Psoas muscle (tissue), 8 donors: Measurements from ENCODE around the gene DEFB128. TPM values are rescaled to one million over a fixed set of nuclear protein-coding genes. Genes with fewer than 3 reads are reported as not detected.

Experiments
- ATAC-seq, 4 donors: fragments of 200-7000 bp; cut with Tn5 transposase; one replicate each; pipeline ENCODE4 v1.9.1; 2020; ENCODE audit warnings: moderate library complexity in 3 of 4, mild to moderate bottlenecking in 2 of 4
- DNase-seq, 2 donors: peaks; one replicate each; pipeline ENCODE4 v3.0.0-alpha.2; 2020
- H3K27ac ChIP-seq: fragments of 200-600 bp; one replicate; pipeline ENCODE4 v1.8.0; 2022
- H3K27me3 ChIP-seq, 3 donors: fragments of 200-600 bp in 1 of 3; one replicate each; pipeline versions ENCODE4 v1.6.1 to v1.8.0; 2013 to 2022; ENCODE audit warnings: low read length in 2 of 3, mild to moderate bottlenecking in 2 of 3, moderate library complexity in 1 of 3; ENCODE audit not compliant: insufficient read depth in 3 of 3
- H3K36me3 ChIP-seq, 2 donors: fragments of 200-600 bp in 1 of 2; one replicate each; pipeline versions ENCODE4 v1.6.1 to v1.8.0; 2013 to 2022; ENCODE audit warnings: low read depth in 1 of 2, mild to moderate bottlenecking in 1 of 2, moderate library complexity in 1 of 2; ENCODE audit not compliant: insufficient read depth in 1 of 2
- H3K4me1 ChIP-seq: fragments of 200-600 bp; one replicate; pipeline ENCODE4 v1.8.0; 2022
- H3K4me3 ChIP-seq: fragments of 200-600 bp; one replicate; pipeline ENCODE4 v1.8.0; 2022; ENCODE audit warnings: mild to moderate bottlenecking
- H3K9me3 ChIP-seq: fragments of 200-600 bp; one replicate; pipeline ENCODE4 v1.8.0; 2022
- CTCF ChIP-seq: fragments of 200-600 bp; IDR thresholded peaks from one replicate; pipeline ENCODE4 v1.8.0; 2022; ENCODE audit warnings: antibody characterized with exemption
- WGBS, 3 donors: extraction: QIAGEN DNeasy Blood & Tissue Kit; methylation state at CpG; one replicate each; pipeline versions ENCODE4 v1.1.6 to v1.1.7; 2013; 5-methylcytosine and 5-hydroxymethylcytosine counted together
- intact Hi-C, 2 donors: fragments of 100-400 bp; cut with DNase I; formaldehyde crosslinking; loops; one replicate each; pipeline versions ENCODE4 v1.11.0 to v1.14.2; 2022
- long read RNA-seq, 2 donors: library from polyadenylated mRNA; unstranded; transcript quantifications; one replicate each; pipeline ENCODE4 v2.0.0, GENCODE V29; 2021
- polyA plus RNA-seq, 3 donors: library from polyadenylated mRNA; stranded (reverse); fragments of 200-250 nt; gene quantifications; one replicate each; pipeline ENCODE4 v1.2.3, GENCODE V29; 2013
- total RNA-seq, 4 donors: library from RNA; stranded (reverse); fragmentation: NEBNext Ultra II Directional in 2 of 4; extraction: Animal tissue kit (Norgen Biotek cat#: 25700) in 2 of 4; gene quantifications; one replicate each; pipeline versions ENCODE4 v1.2.1 to v1.2.4, GENCODE V29; 2021 to 2023
- donor health status: healthy with polysubstance abuse.
- donor health status: DM: no; HTN: no; CAD: no; lungs with moderate emphysema.
- donor health status: Bipolar disorder and iron deficiency.
- donor health status: healthy.
- donor health status: DM: yes; HTN: yes; CAD: no.
- donor health status: DM: no; HTN: no; CAD: no.
- donor health status: DM: no; HTN: no; CAD: no.
- donor health status: DM: yes; HTN: yes; CAD: no.

Gene DEFB128
- total RNA-seq (not detected), polyA plus RNA-seq (not detected)
- long read RNA-seq, donor 1, result 0 reads
- long read RNA-seq, donor 2, result 0 reads

GRCh38 chr20:189611-190010, at the start of gene DEFB128:
TSS of gene DEFB128 (minus strand) at chr20:189711. CDS start at chr20:189623, 88 bp downstream.
- intact Hi-C loops, result no loop called here
- ATAC-seq (no peak), DNase-seq (no peak)
- TF ChIP-seq CTCF, result no peak
- Histone ChIP-seq H3K4me1 (no peaks in the 10 kb centered on the region), H3K4me3 (no peak within 1 kb of the TSS), H3K36me3 (no peaks in the 10 kb centered on the region), H3K27ac (no peak within 1 kb of the TSS), H3K27me3 (peaks cover 0 to 2% (median 0%) of the 10 kb centered on the region in 3 donors), H3K9me3 (no peaks in the 10 kb centered on the region)
- WGBS, 3 donors, result 48 to 62% (median 56%) methylated on average over 7 of the region's 7 CpGs

DNA sequence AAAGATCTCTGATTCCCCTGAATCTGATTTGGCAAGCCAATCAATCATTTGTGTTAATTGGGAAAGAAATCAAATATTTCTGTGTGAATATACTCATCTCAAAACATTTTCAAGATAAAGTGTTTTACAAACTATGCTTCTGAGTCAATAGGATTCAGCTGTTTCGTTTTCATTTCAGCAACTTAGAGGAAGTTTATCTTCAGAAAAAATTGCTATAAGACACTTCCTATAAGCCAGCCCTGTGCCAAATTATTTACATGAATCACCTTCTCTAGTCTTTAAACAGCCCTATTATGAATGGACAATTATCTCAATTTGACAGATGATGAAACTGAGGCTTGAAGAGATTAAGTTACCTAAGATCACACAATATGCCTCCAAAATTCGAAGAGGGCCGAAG, 48.4 kb upstream of the DEFB128 start:
- Histone ChIP-seq H3K27ac (no peak overlapping the region), H3K36me3 (no peaks in the 10 kb centered on the region), H3K27me3 (peaks cover 0 to 4% (median 3%) of the 10 kb centered on the region in 3 donors), H3K4me3 (no peak overlapping the region), H3K9me3 (no peaks in the 10 kb centered on the region), H3K4me1 (no peaks in the 10 kb centered on the region)
- no peak for TF ChIP-seq CTCF
- WGBS, 3 donors, result 69 to 78% (median 72%) methylated on average over 3 of the region's 3 CpGs
- DNase-seq (no peak), ATAC-seq (no peak)
- intact Hi-C loops, result no loop called here

DNA sequence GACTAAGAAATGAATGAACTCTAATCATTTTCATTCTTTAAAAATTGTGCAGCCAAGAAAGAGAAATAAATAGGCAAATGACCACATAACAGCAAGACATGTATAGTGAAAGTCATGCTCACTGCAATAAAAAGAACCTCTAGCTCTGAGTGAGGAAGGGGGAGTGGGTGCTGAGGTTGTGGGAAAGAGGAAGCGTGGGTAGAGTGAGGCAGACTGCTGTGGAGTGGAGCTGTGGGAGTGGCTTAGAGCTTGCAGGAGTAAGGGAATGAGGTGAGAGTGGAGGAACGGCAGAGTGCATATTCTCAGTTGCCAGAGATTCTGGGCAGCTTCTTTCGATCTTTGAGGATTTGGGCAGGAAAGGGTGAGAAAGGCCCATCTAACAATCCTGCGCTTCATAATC, 48.0 kb upstream of the DEFB128 start:
- no peak for ATAC-seq
- no peaks in the 10 kb centered on the region for H3K36me3 ChIP-seq
- H3K9me3 ChIP-seq, result no peaks in the 10 kb centered on the region
- H3K27ac ChIP-seq, result no peak overlapping the region
- no peak for DNase-seq
- WGBS, 3 donors, result 59 to 70% (median 62%) methylated on average over 4 of the region's 4 CpGs
- no peak for TF ChIP-seq CTCF
- intact Hi-C loops, result no loop called here
- no peaks in the 10 kb centered on the region for H3K4me1 ChIP-seq
- H3K4me3 ChIP-seq, result no peak overlapping the region
- H3K27me3 ChIP-seq, result peaks cover 0 to 4% (median 3%) of the 10 kb centered on the region in 3 donors

DNA sequence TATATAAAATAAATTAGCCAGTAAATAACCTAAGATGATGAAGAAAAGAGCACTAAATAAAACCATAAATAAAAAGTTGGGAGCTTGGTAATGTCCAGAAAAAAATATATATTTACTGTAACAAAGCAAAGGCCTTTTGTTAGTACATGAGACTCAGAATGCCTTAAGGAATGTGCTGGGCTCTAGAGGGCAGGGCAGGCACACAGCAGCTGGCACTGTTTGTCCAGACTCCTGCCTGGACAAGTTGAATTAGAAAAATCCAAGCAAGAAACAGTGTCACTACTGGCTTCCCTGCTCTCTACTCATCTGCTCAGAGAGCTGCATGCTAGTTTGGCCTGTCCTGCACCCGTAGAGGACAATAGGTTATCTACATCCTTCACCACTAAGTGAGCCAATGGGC, 46.4 kb upstream of the DEFB128 start:
- ATAC-seq (no peak), DNase-seq (no peak)
- intact Hi-C loops, result no loop called here
- WGBS, 3 donors, result 32 to 47% (median 40%) methylated on average over 1 of the region's 1 CpG
- H3K36me3 ChIP-seq, result no peaks in the 10 kb centered on the region
- peaks cover 0 to 3% (median 0%) of the 10 kb centered on the region in 3 donors for H3K27me3 ChIP-seq
- no peaks in the 10 kb centered on the region for H3K9me3 ChIP-seq
- TF ChIP-seq CTCF, result no peak
- H3K4me1 ChIP-seq, result no peaks in the 10 kb centered on the region
- no peak overlapping the region for H3K4me3 ChIP-seq
- H3K27ac ChIP-seq, result no peak overlapping the region

- H3K9me3 ChIP-seq, result no peaks in the 10 kb centered on the region
- WGBS, 3 donors, result 77 to 84% (median 83%) methylated on average over 3 of the region's 3 CpGs
- DNase-seq (no peak), ATAC-seq (no peak)
- H3K4me1 ChIP-seq, result no peaks in the 10 kb centered on the region
- H3K27me3 ChIP-seq, result peaks cover 0 to 6% (median 2%) of the 10 kb centered on the region in 3 donors
- H3K4me3 ChIP-seq, result no peak overlapping the region
- no peak overlapping the region for H3K27ac ChIP-seq
- H3K36me3 ChIP-seq, result no peaks in the 10 kb centered on the region
- intact Hi-C loops, result no loop called here
- no peak for TF ChIP-seq CTCF
These were observed 38.1 kb upstream of the DEFB128 start for GRCh38 chr20:227439-228105.
